ENCODE results near the gene NNT.
"Not testable (repeated sequence)": the region's sequence is repeated elsewhere in the genome, so short reads cannot be mapped to it uniquely, and the experiment has no call there.

The NNT gene

GRCh38 chr5:43729846-43730478 is 127.0 kb downstream of the NNT start:
- peak; percentile 6 for DNase-seq

- DNase-seq, result no peak
Observed at GRCh38 chr5:43730832-43731342, 127.9 kb downstream of the NNT start.

GRCh38 chr5:43731573-43731972 is 128.6 kb downstream of the NNT start:
- DNase-seq, result no peak

GRCh38 chr5:43745923-43746548 is 143.1 kb downstream of the NNT start:
- not testable (repeated sequence) for DNase-seq

GRCh38 chr5:43750809-43751208 is 147.8 kb downstream of the NNT start:
- DNase-seq, result no peak

- DNase-seq, result no peak
Observed at GRCh38 chr5:43753069-43753468, 150.1 kb downstream of the NNT start.

Measured in CD4-positive, alpha-beta T cell treated with Interleukin-21 for 1 hour (primary cell).